Measurements from ENCODE around the gene IFNAR2. TPM values are rescaled to one million over a fixed set of nuclear protein-coding genes. Genes with fewer than 3 reads are reported as not detected.

The IFNAR2 gene
- 12.4 and 19.4 TPM in 2 replicates for total RNA-seq

DNA sequence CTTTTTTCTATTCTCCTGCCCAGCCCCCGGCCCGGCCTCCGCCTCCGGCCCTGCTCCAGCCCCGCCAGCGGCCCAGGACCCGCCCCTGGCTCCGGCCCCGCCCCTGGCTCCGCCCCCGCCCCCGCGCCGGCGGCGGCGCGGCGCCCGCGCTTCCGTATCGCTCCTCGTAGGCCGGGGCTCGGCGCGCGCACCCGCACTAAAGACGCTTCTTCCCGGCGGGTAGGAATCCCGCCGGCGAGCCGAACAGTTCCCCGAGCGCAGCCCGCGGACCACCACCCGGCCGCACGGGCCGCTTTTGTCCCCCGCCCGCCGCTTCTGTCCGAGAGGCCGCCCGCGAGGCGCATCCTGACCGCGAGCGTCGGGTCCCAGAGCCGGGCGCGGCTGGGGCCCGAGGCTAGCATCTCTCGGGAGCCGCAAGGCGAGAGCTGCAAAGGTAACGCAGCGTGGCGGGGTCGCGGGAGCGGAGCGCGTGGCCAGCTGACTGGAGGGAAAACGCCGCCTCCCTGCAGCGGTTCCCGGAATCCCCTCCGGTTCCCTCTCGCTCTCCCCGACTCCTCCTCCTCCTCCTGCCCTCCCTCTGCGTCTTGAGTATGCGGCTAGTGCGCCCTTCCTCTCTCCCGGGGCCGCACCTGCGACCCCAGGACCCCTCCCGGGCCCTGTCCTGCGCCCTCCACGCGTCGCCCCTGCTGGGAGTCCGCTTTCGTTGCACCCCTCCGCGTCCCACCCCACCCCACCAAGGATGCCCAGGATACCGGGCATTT, at the start of gene IFNAR2:
IFNAR2 (plus strand) TSS at position 155 of the 761 bp plus-strand sequence. CDS start 11,985 bp downstream, outside the sequence.
- peak; percentile 71 for DNase-seq

DNA sequence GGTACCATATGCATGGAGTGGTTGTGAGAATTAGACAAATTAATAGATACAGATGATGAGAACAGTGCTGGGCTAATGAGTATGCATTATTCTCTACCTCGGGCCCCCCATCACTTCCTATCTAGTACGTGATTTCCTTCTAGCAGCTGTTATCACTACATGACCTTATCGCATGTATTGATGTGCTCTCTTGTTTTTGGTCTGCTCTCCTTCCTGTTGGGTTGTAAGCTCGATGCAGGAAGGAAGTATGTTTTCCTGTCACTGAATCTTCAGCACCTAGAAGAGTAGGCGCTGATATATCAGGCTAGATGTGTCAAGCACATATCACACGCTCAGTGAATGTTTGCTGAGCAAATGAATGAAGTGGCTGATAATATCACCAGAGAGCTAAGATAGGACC, 43.9 kb upstream of the IFNAR2 start:
- peak; percentile 9 for DNase-seq

DNA sequence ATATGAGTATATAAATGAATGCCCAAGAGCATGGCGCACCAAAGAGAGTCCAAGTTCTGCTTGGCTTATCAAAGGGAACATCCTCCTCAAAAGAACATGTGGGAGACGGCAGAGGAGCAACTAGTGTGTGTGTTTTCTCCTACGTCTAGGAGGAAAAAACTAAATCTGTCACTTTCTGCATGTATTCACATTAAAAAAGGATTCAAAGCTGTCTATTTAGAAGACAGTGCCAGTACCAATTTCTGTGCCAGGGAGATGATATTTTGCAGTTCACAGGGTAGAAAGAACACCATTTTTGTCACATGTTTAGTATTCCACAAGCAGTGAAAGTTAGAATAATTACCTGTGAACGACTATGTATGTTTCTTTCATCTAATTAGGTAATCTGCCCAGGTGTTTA, 42.5 kb upstream of the IFNAR2 start:
- no peak for DNase-seq

DNA sequence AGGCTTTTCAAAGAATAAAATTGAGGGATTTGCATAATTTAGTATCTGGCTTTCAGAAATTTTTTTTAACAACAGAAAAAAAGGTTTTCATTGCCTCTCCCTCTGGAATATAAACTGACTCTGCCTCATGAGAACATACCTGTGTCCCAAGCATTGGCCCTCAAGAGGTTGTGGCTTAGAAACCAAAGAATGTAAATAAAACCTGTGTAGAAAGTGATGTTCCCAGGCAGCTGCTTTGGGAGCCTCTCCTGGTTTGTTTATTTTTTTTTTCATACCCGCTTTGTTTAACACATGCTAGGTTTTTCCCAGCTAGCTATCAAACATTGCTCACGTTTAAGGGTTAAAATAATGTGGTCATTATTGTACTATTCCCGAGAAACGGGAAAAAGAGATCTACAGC, 40.5 kb upstream of the IFNAR2 start:
- DNase-seq = no peak

DNA sequence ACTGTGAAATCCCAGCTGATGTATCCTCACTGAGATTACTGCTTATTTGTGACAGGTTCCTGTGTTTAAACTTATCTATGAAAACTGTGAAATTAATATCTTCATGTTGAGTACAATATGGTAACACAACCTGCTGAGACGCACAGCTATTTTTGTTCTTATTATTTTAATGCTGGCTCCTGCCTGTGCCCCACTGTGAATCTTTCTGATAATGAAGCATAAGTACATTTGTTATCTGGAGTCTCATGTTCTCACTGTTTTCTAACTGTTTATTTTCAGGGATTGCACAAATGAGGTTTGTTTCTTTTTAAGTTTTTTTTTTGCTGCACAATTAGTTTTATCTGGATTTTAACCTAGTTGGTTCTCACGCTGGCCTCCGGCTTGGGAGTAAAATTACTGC, 39.9 kb upstream of the IFNAR2 start:
- DNase-seq = no peak

DNA sequence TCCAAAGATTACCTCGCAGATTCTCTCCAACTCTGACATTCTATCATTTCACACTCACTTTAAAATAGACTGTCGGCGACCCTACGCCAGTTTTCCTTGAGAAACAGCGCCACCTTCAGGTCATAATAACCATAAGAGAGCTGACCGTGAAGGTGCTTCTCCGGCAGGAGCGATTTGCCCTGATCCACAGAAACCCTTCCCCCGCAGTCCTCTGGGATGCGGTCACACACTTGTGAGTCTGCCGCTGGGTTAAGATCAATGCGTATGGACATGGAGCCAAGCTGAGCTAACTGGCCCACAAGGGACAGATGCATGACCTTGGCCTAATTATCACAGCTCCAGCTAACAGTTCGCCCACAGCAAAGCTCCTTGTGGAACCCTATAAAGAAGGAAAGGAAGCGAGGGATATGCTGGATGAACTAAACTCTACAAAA, 32.8 kb upstream of the IFNAR2 start:
- peak; percentile 81 for DNase-seq

DNA sequence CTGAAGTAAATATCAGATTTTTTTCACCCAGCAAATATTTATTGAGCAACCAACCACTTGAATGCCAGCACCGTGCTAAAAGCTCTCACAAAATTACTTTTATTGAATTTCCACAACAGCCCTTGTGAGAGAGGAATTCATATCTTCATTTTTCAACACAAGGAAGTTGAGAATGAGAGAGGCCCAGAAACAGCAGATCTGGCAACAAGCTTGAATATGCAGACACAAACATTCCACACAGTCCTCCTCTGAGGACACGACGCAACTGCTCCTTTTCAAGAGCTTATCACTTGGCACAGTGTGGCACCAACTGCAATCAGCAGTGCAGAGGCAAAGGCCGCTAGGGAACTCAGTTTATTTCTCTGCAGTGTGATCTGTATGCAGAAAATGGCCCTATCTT, 32.2 kb upstream of the IFNAR2 start:
- no peak for DNase-seq

DNA sequence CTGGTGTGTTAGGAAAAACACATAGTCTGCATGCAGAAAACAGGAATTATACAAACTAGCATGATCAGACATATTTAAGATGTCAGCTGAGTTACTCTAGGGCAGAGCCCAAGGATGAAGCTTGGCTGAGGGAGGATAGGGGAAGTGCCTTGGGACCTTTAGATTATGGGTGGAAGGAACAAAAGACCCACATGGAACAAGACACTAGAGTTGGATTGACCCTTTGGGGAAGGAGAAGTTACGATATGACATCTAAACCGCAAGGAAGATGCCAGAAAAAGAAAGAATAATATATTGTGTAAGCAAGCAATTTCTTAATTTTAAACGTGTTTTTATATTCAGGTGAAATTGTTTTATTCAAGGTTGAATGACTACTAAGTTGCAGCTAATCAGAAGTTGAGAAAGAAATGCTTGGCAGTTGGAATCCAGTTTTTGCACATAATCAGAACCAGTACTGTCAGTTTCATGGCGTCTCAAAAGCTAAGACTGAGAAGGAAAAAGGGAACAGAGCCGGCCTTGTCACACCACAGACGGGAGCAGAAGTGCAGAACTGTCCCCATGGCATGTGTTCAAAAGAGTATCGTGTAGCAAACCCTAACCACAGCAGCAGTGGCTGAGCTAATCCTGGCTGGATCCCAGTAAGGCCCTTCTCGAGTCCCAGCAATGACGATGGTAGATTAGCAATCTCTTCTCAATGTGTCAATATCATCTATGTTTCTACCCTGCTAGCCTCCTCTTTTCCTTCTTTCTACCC, 31.2 kb upstream of the IFNAR2 start:
- DNase-seq = no peak

DNA sequence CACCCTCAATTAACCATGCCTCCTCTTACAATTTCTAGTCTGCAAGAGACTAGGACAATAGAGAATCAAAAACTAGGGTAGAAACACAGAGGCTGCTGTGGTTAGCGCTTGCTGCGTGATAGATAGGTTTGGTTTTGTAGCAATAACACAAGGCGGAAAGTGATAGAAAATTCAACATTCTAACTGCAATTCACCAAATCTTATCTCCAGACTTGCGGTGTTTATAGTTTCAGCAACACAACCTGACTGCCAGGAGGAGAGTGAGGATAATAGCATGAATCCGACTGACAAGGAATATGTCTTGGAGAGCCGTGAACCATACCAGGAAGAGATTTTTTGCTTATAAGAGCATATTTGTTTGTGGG, 30.7 kb upstream of the IFNAR2 start:
- DNase-seq = no peak

DNA sequence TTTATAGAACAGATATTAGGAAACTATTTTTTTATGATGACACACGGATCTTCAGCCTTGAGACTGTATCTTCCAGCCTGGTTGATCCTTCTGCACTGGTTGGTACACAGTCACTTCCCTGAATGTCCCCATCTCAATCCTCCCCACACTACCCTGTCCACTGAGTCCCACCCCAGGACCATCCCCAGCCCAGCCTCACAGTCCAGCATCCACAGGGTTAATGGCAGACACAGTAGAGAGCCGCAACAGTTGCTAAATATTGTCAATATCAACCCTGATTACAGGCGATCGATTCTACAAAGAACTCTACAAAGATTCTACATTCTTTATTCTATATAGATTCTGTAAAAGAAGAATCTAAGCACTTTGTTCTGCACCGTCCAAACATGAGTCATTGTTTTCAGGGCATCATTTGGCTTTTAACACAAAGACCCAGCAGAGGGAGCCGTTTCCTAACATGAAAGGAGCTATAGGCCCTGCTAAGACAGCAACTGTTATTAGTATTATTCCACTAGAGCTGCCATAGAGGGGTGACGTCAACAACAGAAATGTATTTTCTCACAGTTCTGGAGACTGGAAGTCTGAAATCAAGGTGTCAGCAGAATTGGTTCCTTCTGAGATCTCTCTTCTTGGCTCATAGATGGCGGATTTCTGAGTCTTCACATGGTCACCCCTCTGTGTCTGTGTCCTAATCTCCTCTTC, 30.1 kb upstream of the IFNAR2 start:
- peak; percentile 96 for DNase-seq

DNA sequence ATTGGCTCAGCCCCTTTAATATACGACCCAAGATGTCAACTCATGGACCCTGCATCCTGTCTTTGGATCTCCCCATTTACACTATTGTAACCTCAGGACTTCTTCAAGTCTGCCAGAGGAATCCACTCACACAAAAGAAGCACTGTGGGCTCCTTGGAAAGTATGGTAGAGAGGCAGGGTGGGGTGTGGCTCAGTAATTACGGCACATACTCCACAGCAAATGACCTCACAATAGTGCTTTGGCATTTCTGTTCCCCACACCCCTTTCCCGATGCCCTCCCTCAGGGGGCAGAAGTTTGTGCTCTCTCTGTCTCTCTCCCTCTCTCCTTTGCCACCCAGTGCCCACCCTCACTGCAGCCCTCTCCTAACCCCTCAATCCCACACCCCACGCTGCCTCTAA, 27.8 kb upstream of the IFNAR2 start:
- no peak for DNase-seq

DNA sequence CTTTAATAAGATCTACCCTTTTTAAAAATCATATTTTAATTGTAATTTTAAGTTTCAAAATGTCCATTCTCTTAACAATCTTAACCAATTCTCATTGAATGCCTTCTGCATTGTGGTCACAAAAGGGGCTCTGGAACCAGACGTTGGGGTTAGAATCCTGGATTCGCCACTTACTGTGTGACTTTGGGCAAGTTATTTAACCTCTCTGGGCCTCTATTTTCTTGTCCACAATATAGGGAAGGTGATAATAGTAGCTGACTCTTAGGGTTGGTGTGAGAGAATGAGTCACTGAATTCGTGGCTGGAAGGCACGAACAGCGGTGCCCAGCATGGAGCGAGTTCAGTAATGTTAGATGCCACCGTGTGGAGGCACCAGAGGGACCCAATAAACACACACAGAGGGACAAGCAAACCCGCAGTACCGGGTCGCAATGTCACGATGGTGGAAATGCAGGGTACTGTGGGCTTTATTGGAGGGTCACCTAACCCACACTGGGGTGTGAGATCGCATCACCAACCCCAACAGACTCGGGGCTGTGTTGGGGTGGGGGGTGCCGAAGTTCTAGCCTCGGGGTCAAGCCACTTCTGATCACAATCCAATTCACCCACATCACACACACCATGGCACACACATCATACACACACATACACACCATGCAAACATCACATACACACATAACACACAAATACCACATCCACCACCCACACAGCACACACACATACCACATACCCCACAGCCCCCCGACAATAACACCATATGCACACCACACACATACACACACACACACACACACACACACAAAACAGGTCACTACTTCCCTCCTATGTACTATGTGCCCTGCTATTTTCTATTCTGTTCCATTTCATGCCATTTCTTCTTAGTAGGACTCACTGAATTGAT, 27.0 kb upstream of the IFNAR2 start:
- DNase-seq = no peak

DNA sequence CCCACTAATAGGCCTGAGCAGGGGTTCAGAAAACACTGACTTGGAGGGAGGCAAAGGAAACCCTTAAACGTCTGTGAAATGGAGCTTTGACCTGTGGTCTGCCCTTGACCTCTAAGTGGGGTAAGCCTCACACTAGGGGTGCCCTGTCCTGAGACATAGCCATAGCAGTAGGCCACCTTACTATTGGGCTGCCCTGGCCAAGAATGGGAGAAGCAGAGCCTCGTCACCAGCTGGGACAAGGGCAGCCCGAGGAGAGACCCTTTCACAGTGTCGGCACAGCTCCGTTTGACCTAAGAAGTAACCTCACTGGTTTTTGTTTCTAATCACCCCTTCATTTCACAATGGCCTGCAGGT, 26.4 kb upstream of the IFNAR2 start:
- no peak for DNase-seq

DNA sequence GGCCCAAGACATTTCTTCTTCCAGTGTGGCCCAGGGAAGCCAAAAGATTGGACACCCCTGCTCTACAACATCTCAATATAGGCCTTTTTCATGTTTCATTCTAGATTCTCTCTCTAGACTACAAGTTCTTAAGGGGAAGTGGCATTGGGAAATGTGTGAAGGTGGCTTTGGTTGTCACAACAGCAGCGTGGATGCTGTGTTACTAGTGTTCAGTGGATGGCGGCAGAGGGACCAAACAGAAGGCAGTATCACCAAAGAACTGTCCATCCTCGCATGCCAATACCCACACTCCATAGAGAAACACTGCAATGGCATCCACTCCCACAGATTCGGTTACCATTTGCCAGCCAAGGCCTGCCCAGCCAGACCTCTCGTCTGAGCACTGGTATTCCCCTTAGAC, 24.3 kb upstream of the IFNAR2 start:
- no peak for DNase-seq

DNA sequence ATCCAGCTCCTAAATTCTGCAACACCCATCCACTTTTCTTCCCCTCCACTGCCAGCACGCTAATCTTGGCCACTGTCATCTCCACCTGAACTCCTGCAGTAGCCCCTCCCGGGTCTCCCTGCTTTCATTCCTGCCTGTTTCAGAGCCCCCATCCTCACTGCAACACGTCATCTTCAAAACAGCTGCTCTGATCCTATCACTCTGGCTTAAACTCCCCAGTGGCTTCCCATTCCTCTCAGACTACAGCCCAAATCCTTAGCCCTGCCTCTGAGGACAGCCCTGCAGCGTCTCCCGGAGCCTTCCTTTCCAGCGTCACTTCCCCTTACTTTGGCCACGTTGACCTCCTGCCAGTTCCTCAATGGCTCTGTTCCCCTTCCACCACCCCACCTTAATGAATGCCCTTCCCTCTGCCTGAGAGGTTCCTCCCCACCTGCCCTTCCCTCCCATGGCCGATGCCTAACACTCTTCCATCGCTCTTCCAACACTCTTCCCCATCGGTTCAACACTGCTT, 22.9 kb upstream of the IFNAR2 start:
- no peak for DNase-seq

DNA sequence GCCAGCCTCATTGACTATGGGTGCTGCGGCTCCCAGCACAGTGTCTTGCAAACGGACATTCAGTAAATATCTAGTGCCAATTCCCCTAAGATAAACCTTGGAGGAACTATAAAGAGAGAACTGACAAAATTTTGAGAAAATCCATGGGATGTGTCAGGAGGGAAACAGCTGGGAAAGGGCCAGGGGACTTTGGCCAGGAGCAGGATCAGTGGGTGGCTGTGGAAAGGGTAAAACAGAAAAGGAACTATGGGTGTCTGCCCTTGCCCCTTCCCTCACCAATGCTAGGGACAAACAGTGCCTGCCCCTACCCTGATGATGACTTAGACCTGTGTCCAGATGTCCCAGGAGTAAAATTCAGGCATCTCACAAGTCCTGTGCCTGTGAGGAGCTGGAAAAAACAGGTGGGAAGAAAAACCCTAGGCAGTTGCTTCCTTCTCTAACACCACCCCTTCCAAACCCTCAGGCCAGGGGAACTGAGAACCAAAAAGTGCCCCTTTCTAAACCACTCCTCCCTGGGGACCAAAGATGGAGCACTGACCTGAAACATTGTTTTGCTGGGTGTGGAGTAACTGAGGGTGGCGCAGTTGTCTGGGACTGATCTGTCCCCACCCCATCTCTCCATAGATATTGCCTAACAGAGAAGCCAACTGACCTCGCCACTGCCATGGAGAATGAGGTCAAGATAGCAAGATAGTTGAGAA, 22.1 kb upstream of the IFNAR2 start:
- no peak for DNase-seq

DNA sequence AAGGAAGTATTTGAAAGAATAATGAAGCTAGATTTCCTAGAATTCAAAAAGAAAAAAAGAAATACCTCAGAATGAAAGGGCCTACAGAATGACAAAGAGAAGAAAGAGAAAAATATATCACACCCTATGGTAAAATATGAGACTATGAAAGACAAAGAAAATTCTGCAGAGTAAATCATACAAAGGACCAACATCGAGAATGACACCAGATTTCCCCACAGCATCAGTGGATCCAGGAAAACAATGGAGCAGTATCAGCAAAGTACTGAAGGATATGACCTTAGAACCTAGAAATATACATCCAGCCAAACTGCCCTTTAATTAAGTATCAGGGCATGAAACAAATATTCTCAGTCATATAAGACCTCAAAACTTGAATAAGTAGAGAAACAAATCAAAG, 21.2 kb upstream of the IFNAR2 start:
- no peak for DNase-seq

DNA sequence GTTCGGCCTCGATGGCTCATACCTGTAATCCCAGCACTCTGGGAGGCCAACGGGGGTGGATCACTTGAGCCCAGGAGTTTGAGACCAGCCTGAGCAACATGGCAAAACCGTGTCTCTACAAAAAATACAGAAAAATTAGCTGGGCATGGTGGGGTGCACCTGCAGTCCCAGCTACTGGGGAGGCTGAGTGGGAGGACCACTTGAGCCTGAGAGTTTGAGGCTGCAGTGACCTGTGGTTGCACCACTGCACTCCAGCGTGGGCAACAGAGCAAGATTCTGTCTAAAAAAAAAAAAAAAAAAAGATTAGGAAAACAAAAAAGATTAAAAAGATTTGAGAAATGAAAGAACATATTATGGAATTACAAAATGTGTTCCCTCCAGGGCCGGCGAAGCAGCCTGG, 18.4 kb upstream of the IFNAR2 start:
- no peak for DNase-seq

DNA sequence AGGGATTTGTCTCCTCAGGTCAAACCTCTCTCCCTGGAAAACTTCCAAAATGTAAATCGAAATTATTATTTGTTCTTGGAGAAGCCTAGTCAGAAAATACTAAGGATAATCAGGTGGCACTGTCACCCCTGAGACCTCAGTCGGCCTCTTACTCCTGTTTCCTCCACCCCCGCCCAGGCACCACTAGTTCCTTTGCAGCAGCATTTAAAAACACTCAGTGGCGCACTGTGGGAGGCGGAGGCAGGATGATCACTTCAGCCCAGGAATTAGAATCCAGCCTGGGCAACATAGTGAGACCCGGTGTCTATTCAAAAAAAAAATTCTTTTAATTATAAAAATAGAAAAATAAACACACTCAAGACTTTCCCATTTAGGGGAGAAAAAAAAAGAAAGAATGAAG, 18.0 kb upstream of the IFNAR2 start:
- DNase-seq = no peak

DNA sequence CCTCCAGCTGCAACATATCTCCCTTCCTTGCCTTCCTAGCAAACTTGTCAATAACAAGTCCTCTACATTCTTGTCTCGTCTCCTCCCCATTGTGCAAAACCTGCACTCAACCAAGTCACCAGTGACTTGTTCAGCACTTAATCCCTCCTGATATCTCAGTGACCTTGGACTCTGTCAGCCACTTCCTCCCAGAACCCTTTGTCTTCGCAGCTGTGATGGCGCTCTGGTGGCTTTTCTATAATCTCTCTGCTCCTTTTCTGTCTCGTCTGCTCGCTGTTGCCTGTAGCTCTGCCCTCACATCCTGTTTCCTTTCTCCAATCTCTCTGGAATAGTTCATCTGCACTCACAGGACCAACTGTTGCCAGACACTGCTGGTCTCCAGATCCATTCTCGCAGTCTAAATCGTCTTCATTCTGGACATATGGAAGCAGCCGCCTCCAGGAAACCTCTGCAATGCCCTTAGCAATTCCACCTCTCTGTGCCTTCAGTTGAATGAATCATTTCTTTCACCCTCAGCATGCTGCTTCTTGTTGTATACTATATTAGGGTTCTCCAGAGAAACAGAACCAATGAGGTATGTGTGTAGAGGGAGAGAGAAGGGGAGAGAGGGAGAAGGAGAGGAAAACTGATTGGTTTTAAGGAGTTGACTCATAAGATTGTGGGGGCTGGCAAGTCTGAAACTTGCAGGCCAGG, 17.4 kb upstream of the IFNAR2 start:
- DNase-seq = peak; percentile 28

DNA sequence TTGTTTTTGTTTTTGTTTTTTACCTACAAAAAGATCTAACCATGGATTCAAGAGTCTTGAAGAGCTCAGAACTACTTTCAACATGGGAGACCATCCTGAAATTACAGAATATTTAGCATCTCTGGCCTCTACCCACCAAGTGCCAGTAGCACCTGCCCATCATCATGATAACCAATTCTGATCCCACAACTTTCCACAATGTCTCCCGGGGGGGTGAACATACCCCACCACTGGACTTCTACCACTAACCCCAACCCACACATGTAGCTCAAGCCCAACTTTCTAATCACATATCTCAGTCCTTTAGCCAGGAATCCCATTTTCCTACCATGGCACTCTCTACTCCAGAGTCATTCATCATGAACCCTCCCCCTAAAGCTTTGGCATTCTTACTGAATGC, 15.7 kb upstream of the IFNAR2 start:
- DNase-seq = no peak

Measured in dermis blood vessel endothelial cell (primary cell).